A549 (cell line): ENCODE data around the gene FAM181A.

Experiments
- EP300 ChIP-seq, 2 experiments: fragments of >200 bp; sonication (Bioruptor Twin); formaldehyde crosslinking; IDR thresholded peaks; 2 replicates in 1 of 2; 3 replicates in 1 of 2; pipeline ENCODE4 v1.6.1; 2016 to 2017
- HMGXB4 ChIP-seq: fragments of 250-450 bp; sonication (Bioruptor Pico); IDR thresholded peaks from 2 replicates; pipeline ENCODE4 v1.5.0; 2021; ENCODE audit warnings: mild to moderate bottlenecking, moderate library complexity, borderline replicate concordance
- KDM5A ChIP-seq: fragments of 200-600 bp; sonication (generic); IDR thresholded peaks from 2 replicates; pipeline ENCODE4 v1.6.1; 2016; ENCODE audit warnings: antibody characterized with exemption, mild to moderate bottlenecking
- MAFK ChIP-seq: fragments of 450-650 bp; IDR thresholded peaks from 2 replicates; pipeline ENCODE4 v1.6.1; 2014; ENCODE audit not compliant: partially characterized antibody
- POLR2A ChIP-seq: IDR thresholded peaks from 2 replicates; pipeline ENCODE4 v1.6.1; 2012; ENCODE audit warnings: mild to moderate bottlenecking, low read length
- TF ChIP-seq, protein P1 (sequence below): IDR thresholded peaks from 2 replicates; pipeline ENCODE4 v1.6.1; 2012; ENCODE audit warnings: low read depth, borderline replicate concordance
- TF ChIP-seq, protein P2 (sequence below): fragments of >200 bp; sonication (Bioruptor Twin); formaldehyde crosslinking; IDR thresholded peaks from 3 replicates; pipeline ENCODE4 v1.5.1; 2016

DNA sequence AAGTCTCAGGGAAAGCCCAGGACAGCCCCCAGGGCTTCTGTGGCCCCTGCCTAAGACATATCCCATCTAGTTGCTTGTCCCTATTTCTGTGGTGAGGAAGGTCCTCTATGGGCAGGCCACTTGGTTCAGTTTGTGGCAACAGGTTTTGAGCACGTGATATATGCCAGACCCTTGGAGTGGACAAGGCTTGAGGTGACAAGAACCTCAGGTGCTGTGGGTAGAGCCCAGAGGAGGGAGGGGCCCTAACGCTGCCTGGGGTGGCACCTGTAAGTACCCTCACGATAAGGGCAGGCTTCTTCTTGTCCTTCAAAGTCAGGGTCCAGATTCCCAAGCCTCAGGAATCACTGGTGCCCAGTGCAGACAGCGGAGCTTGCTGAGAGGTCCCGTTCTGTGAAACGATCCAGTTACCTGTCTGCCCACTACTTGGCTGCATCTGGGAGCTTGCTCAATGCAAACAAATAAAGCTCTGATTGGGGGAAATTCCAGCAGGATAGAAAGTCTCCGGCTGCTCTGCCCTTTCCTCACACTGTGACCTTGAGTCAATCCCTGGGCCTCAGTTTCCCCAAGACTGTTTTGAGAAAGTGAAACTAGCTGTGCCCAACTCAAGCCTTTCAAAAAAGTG lies 47.7 kb upstream of the FAM181A start:
- TF ChIP-seq, protein P1, sequence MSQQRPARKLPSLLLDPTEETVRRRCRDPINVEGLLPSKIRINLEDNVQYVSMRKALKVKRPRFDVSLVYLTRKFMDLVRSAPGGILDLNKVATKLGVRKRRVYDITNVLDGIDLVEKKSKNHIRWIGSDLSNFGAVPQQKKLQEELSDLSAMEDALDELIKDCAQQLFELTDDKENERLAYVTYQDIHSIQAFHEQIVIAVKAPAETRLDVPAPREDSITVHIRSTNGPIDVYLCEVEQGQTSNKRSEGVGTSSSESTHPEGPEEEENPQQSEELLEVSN, result no peak
- TF ChIP-seq POLR2A, result no peak
- TF ChIP-seq, protein P2, sequence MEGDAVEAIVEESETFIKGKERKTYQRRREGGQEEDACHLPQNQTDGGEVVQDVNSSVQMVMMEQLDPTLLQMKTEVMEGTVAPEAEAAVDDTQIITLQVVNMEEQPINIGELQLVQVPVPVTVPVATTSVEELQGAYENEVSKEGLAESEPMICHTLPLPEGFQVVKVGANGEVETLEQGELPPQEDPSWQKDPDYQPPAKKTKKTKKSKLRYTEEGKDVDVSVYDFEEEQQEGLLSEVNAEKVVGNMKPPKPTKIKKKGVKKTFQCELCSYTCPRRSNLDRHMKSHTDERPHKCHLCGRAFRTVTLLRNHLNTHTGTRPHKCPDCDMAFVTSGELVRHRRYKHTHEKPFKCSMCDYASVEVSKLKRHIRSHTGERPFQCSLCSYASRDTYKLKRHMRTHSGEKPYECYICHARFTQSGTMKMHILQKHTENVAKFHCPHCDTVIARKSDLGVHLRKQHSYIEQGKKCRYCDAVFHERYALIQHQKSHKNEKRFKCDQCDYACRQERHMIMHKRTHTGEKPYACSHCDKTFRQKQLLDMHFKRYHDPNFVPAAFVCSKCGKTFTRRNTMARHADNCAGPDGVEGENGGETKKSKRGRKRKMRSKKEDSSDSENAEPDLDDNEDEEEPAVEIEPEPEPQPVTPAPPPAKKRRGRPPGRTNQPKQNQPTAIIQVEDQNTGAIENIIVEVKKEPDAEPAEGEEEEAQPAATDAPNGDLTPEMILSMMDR, result no peak
- no peak for TF ChIP-seq KDM5A
- TF ChIP-seq HMGXB4, result no peak
- no peak for TF ChIP-seq EP300 (IDR thresholded peaks at IDR 0.05)
- no peak for TF ChIP-seq MAFK
